Prostate gland (tissue), 2 donors: ENCODE measurements around the gene CCDC85B. TPM values are rescaled to one million over a fixed set of nuclear protein-coding genes. Genes with fewer than 3 reads are reported as not detected.

ENCODE experiments used
- DNase-seq: peaks from one replicate; pipeline ENCODE4 v3.0.0-alpha.2; 2019; ENCODE audit warnings: low spot score
- H3K27ac ChIP-seq, 2 donors: fragments of 200-600 bp; sonication (generic); 2 replicates each; pipeline ENCODE4 v1.5.1; 2017 to 2019
- H3K27me3 ChIP-seq: fragments of 200-600 bp; sonication (generic); replicated peaks from 2 replicates; pipeline ENCODE4 v1.5.1; 2019; ENCODE audit not compliant: insufficient read depth
- H3K36me3 ChIP-seq, 2 donors: fragments of 200-600 bp; sonication (generic); 1 replicate in 1 of 2; 2 replicates in 1 of 2; pipeline versions ENCODE4 v1.5.1 to v1.8.1; 2017 to 2019
- H3K4me1 ChIP-seq: fragments of 200-600 bp; sonication (generic); replicated peaks from 2 replicates; pipeline ENCODE4 v1.5.1; 2019
- H3K4me3 ChIP-seq, 2 donors: fragments of 200-600 bp; sonication (generic); 2 replicates each; pipeline ENCODE4 v1.5.1; 2017 to 2019
- H3K9me3 ChIP-seq: fragments of 200-600 bp; sonication (generic); 2 replicates; pipeline ENCODE4 v1.5.1; 2017
- POLR2A ChIP-seq: fragments of 450-650 bp; IDR thresholded peaks from one replicate; pipeline ENCODE4 v1.6.1; 2016; ENCODE audit warnings: antibody characterized with exemption, mild to moderate bottlenecking
- POLR2AphosphoS5 ChIP-seq: sonication (generic); formaldehyde crosslinking; IDR thresholded peaks from one replicate; pipeline ENCODE4 v1.6.1; 2017; ENCODE audit warnings: antibody characterized with exemption
- WGBS: methylation state at CpG from one replicate; pipeline ENCODE4 v1.1.5; 2018; 5-methylcytosine and 5-hydroxymethylcytosine counted together
- intact Hi-C: fragments of 100-400 bp; cut with DNase I; formaldehyde crosslinking; loops from one replicate; pipeline ENCODE4 v1.14.2; 2022
- total RNA-seq, 2 donors: library from RNA; depleted of rRNA; stranded (reverse); fragments of >200 nt; gene quantifications; one replicate each; pipeline ENCODE4 v1.1.0, GENCODE V29; 2016
- TF ChIP-seq, protein P1 (sequence below), 4 experiments: fragments of 200-600 bp in 2 of 4; fragments of 450-650 bp in 2 of 4; sonication (generic) in 2 of 4; IDR thresholded peaks; 1 replicate in 3 of 4; 2 replicates in 1 of 4; pipeline ENCODE4 v1.5.1; 2016 to 2019; ENCODE audit warnings: antibody characterized with exemption in 4 of 4, mild to moderate bottlenecking in 2 of 4, moderate library complexity in 2 of 4

Gene CCDC85B
- total RNA-seq, 2 donors from 2014 or later = 40.4 to 55.0 TPM

DNA sequence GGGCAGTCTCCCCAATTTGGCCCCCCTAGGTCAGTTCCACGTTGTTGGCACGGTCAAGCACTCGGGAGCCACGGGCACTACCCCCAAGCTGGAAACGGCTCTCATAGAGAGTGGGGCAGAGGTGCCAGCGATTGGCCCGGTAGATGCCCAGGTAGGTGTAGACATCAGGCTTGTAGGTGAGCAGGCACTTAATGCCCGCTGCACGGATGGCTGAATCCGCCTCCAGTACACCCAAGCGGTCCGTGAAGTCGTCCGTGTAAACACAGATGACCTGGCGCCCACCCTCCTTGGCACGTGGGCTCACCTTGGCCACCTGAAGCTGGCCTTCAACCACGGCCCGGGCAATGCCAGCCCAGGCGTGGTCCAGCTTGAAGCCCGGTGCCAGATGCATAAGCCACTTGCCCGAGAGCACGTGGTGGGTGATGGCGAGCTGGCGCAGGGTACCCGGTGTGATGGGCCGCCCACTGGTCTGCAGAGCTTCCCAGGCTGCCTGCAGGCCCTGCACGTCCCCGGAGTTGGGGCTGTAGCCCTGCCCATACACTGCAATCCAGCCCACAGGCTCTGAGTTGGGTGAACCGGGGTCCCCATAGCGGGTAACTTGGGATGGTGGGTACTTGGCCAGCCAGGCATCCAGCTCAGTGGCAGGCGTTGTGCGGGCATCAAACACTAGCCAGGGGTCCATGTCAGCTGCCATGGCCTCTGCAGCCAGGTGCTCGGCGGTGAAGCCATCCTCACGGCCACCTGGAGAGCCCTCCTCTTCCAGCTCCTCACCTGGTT, 27.1 kb downstream of the CCDC85B start:
- Histone ChIP-seq H3K9me3 (no peaks in the 10 kb centered on the region), H3K4me1 (peaks cover 27% of the 10 kb centered on the region), H3K36me3 (no peaks in the 10 kb centered on the region), H3K27ac (peak overlapping the region; percentile 89 to 92), H3K27me3 (no peaks in the 10 kb centered on the region), H3K4me3 (peak overlapping the region; percentile 92 to 98)
- no peak for TF ChIP-seq POLR2A
- intact Hi-C loops = loop anchor here (1.0 to 10.0 kb wide), 3 partner anchors 27 to 347 kb away; partner anchors contain the start of genes CCDC85B, RAB1B and SART1
- no peak for DNase-seq
- WGBS = 72% methylated on average over 27 of the region's 35 CpGs

DNA sequence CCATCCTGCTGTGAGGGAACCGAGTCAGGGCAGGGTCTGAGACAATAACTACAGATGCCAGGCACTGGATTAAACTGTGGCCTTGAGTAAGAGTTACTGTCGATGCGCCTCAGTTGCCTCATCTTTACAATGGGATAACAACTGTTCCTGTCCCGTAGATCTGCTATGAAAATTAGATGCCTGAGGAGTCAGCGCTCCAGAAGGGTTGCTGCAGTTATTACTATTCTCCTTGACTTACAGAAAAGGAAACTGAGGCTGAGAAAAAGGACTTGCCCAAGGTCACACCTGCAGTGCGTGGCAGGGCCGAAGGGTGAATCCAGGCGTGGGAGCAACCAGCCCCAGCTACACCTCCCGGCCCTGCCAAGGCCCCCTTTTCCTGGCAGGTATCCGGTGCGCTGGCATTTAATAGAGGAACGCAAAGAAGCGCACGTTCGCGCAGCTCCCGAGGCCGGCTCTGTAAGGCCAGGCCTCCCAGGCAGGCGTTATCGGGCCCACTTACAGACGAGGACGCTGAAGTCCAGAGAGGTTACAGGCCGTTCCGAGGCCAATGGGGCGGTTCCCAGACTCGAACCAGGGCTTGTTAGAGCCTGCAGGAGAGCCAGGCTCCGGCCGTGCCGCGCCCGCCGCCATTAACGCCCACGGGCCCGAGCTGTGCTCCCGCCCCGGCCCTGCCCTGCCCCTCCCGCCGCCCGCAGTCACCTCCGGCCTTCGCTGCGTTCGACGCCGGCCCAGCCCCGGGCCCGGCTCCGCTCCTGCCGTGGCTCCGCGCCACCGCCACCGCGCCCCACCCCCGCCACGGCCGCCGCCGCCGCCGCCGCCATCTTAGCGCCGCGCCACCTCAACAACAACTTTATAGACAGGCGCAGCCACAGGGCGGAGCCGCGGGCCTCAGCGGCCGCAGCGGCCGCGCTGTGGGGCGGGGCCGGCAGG, 28.0 kb downstream of the CCDC85B start, which contains the start of gene C11orf68:
Gene C11orf68, minus strand, starts transcription at position 852 of the 930 bp plus-strand sequence. Its CDS starts 31 bp downstream, at position 821.
- peaks cover 27% of the 10 kb centered on the region for H3K4me1 ChIP-seq
- WGBS = 6% methylated on average over 49 of the region's 77 CpGs
- H3K36me3 ChIP-seq = no peaks in the 10 kb centered on the region
- TF ChIP-seq POLR2A = peak; percentile 14
- TF ChIP-seq POLR2AphosphoS5 = no peak
- H3K4me3 ChIP-seq = peak within 1 kb of the TSS; percentile 92 to 98
- intact Hi-C loops = loop anchor here (1.0 to 10.0 kb wide), 4 partner anchors 28 to 346 kb away; partner anchors contain the start of genes CCDC85B, MUS81, RAB1B and SART1
- DNase-seq = no peak
- H3K27me3 ChIP-seq = no peaks in the 10 kb centered on the region
- peak within 1 kb of the TSS; percentile 89 to 92 for H3K27ac ChIP-seq
- no peaks in the 10 kb centered on the region for H3K9me3 ChIP-seq

DNA sequence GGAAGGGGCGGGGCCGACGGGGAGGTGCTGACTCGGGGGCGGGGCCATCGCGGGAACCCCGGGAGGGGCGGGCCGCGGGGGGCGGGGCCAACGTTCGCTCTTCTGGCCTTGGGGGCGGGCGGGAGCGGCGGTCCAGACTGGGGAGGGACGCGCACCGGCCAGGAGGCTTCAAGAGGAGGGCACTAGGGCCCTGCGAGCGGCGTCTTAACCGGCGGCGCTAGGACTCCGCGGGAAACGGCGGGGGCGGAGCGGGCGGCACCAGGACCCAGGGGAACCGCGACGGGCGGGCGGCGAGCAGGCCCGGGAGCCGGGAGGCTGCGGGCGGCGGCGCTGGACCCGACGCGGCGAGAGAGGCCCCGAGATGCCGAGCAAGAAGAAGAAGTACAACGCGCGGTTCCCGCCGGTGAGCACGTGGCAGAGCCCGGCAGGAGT, 28.7 kb downstream of the CCDC85B start, which contains the start of gene DRAP1:
Gene DRAP1, plus strand, starts transcription at position 286 of the 432 bp plus-strand sequence. Its CDS starts 76 bp downstream, at position 362.
- peak; percentile 86 for TF ChIP-seq POLR2AphosphoS5
- TF ChIP-seq POLR2A = peak; percentile 71
- TF ChIP-seq, protein P1, sequence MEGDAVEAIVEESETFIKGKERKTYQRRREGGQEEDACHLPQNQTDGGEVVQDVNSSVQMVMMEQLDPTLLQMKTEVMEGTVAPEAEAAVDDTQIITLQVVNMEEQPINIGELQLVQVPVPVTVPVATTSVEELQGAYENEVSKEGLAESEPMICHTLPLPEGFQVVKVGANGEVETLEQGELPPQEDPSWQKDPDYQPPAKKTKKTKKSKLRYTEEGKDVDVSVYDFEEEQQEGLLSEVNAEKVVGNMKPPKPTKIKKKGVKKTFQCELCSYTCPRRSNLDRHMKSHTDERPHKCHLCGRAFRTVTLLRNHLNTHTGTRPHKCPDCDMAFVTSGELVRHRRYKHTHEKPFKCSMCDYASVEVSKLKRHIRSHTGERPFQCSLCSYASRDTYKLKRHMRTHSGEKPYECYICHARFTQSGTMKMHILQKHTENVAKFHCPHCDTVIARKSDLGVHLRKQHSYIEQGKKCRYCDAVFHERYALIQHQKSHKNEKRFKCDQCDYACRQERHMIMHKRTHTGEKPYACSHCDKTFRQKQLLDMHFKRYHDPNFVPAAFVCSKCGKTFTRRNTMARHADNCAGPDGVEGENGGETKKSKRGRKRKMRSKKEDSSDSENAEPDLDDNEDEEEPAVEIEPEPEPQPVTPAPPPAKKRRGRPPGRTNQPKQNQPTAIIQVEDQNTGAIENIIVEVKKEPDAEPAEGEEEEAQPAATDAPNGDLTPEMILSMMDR (IDR thresholded peaks at IDR 0.05) = peak in 3 of 4 experiments; percentile 12 to 27 (median 12)
- H3K27me3 ChIP-seq = no peaks in the 10 kb centered on the region
- H3K27ac ChIP-seq = peak within 1 kb of the TSS; percentile 89 to 92
- no peaks in the 10 kb centered on the region for H3K9me3 ChIP-seq
- intact Hi-C loops = loop anchor here (1.0 to 10.0 kb wide), 3 partner anchors 43 to 346 kb away; partner anchors contain the start of genes MUS81, RAB1B and SART1
- peak; percentile 99 for DNase-seq
- peaks cover 27% of the 10 kb centered on the region for H3K4me1 ChIP-seq
- no peaks in the 10 kb centered on the region for H3K36me3 ChIP-seq
- WGBS = under 1% methylated on average over 38 of the region's 59 CpGs
- H3K4me3 ChIP-seq = peak within 1 kb of the TSS; percentile 92 to 98

DNA sequence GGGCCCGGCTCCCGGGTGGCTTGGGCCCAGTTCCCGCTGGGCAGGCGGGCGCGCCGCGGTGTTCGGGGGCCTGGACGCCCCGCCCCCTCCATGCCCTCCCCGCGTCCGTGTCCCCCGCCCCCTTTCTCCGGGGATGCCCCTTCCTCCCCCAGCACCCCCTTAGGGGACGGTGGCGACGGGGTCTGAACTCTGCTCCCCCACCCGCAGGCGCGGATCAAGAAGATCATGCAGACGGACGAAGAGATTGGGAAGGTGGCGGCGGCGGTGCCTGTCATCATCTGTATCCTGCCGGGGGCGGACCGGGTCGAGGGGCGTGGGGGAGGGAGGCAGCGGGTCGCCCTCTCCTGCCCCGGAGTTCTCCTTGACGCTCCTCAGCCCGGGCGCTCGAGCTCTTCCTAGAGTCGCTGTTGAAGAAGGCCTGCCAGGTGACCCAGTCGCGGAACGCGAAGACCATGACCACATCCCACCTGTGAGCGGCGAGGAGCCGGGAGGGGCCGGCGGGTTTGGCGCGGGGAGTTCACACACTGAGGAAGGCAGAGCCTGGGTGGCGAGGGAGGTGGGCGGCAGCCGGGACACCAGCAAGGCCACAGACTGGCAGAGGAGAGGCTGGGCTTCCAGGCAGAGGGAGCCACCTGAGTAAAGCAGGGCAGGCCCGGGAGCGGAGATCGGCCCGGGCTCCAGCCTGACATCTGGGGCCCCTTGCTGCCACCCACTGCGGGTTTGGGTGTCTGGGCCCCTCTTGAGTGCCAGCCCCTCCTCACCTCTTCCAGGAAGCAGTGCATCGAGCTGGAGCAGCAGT, 29.3 kb downstream of the CCDC85B start:
- peak overlapping the region; percentile 74 to 92 for H3K27ac ChIP-seq
- no peak for DNase-seq
- no peaks in the 10 kb centered on the region for H3K27me3 ChIP-seq
- peak overlapping the region; percentile 92 to 98 for H3K4me3 ChIP-seq
- intact Hi-C loops = loop anchor here (1.0 to 10.0 kb wide), 3 partner anchors 43 to 345 kb away; partner anchors contain the start of genes MUS81, RAB1B and SART1
- under 1% methylated on average over 49 of the region's 60 CpGs for WGBS
- no peaks in the 10 kb centered on the region for H3K36me3 ChIP-seq
- H3K4me1 ChIP-seq = peaks cover 27% of the 10 kb centered on the region
- no peaks in the 10 kb centered on the region for H3K9me3 ChIP-seq
- TF ChIP-seq, protein P1 (IDR thresholded peaks at IDR 0.05) = peak in 1 of 4 experiments; percentile 11
- TF ChIP-seq POLR2A (no peak), POLR2AphosphoS5 (no peak)

DNA sequence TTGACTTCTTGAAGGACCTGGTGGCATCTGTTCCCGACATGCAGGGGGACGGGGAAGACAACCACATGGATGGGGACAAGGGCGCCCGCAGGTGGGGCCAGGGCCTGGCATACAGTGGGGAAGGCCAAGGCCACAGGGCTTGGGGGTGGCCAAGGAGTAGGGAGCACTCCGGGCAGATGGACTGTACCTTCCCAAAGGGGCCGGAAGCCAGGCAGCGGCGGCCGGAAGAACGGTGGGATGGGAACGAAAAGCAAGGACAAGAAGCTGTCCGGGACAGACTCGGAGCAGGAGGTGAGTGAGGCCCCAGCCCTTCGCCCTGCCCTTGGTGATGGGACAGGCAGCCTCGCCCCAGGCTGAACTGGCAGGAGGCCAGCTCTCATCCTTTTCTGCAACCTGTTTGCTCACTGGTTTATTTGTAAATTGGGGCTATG, 29.9 kb downstream of the CCDC85B start:
- Histone ChIP-seq H3K36me3 (no peaks in the 10 kb centered on the region), H3K9me3 (no peaks in the 10 kb centered on the region), H3K27me3 (no peaks in the 10 kb centered on the region), H3K27ac (peak overlapping the region in 1 of 2 donors; percentile 74), H3K4me1 (peaks cover 24% of the 10 kb centered on the region), H3K4me3 (peak overlapping the region; percentile 92 to 98)
- DNase-seq = no peak
- 46% methylated on average over 15 of the region's 15 CpGs for WGBS
- intact Hi-C loops = no loop called here
- TF ChIP-seq POLR2AphosphoS5 (no peak), POLR2A (no peak)
- TF ChIP-seq, protein P1 (IDR thresholded peaks at IDR 0.05) = no peak
